Parathyroid adenoma (tissue), 2 donors: ENCODE results near the gene PCDH9.

Experiments
- H2AFZ ChIP-seq: fragments of 300-600 bp; sonication (generic); one replicate; pipeline ENCODE4 v1.7.0; 2017; ENCODE audit warnings: antibody characterized with exemption, mild to moderate bottlenecking
- H3K27ac ChIP-seq: fragments of 300-600 bp; sonication (generic); one replicate; pipeline ENCODE4 v1.7.0; 2017
- H3K27me3 ChIP-seq: fragments of 300-600 bp; sonication (generic); one replicate; pipeline ENCODE4 v1.7.0; 2017; ENCODE audit warnings: low read length; ENCODE audit not compliant: control insufficient read depth, insufficient read depth
- H3K36me3 ChIP-seq: fragments of 300-600 bp; sonication (generic); one replicate; pipeline ENCODE4 v1.7.0; 2017; ENCODE audit warnings: low read length; ENCODE audit not compliant: control insufficient read depth, insufficient read depth
- H3K4me1 ChIP-seq: fragments of 300-600 bp; sonication (generic); one replicate; pipeline ENCODE4 v1.7.0; 2017; ENCODE audit warnings: control low read depth
- H3K4me2 ChIP-seq: fragments of 300-600 bp; sonication (generic); one replicate; pipeline ENCODE4 v1.7.0; 2017; ENCODE audit warnings: low read length
- H3K4me3 ChIP-seq: fragments of 300-600 bp; sonication (generic); one replicate; pipeline ENCODE4 v1.7.0; 2017; ENCODE audit warnings: low read depth, low read length
- H3K79me2 ChIP-seq: fragments of 300-600 bp; sonication (generic); one replicate; pipeline ENCODE4 v1.7.0; 2017; ENCODE audit warnings: control low read depth
- H3K9ac ChIP-seq: fragments of 300-600 bp; sonication (generic); one replicate; pipeline ENCODE4 v1.7.0; 2017; ENCODE audit warnings: mild to moderate bottlenecking
- H3K9me3 ChIP-seq: fragments of 300-600 bp; sonication (generic); one replicate; pipeline ENCODE4 v1.7.0; 2017; ENCODE audit warnings: low read length; ENCODE audit not compliant: control insufficient read depth
- CTCF ChIP-seq: fragments of 300-600 bp; sonication (generic); IDR thresholded peaks from one replicate; pipeline ENCODE4 v1.7.0; 2017; ENCODE audit warnings: antibody characterized with exemption, mild to moderate bottlenecking
- donor health status: primary hyperparathyroidism.

Gene PCDH9

GRCh38 chr13:66483712-66484111 is 746.4 kb downstream of the PCDH9 start:
- no peak for TF ChIP-seq CTCF
- Histone ChIP-seq H2AFZ (no peak overlapping the region), H3K27me3 (no peaks in the 10 kb centered on the region), H3K9ac (no peak overlapping the region), H3K4me1 (no peaks in the 10 kb centered on the region), H3K4me3 (no peak overlapping the region), H3K9me3 (no peaks in the 10 kb centered on the region), H3K4me2 (no peak overlapping the region), H3K27ac (no peak overlapping the region), H3K36me3 (no peaks in the 10 kb centered on the region), H3K79me2 (no peaks in the 10 kb centered on the region)

GRCh38 chr13:66482836-66483235 is 747.3 kb downstream of the PCDH9 start:
- no peaks in the 10 kb centered on the region for H3K36me3 ChIP-seq
- no peak overlapping the region for H3K4me2 ChIP-seq
- H3K27ac ChIP-seq, result no peak overlapping the region
- H3K4me1 ChIP-seq, result no peaks in the 10 kb centered on the region
- H3K9ac ChIP-seq, result no peak overlapping the region
- no peak overlapping the region for H2AFZ ChIP-seq
- no peaks in the 10 kb centered on the region for H3K79me2 ChIP-seq
- no peak for TF ChIP-seq CTCF
- no peak overlapping the region for H3K4me3 ChIP-seq
- no peaks in the 10 kb centered on the region for H3K9me3 ChIP-seq
- H3K27me3 ChIP-seq, result no peaks in the 10 kb centered on the region

GRCh38 chr13:66477816-66478215 is 752.3 kb downstream of the PCDH9 start:
- Histone ChIP-seq H3K9ac (no peak overlapping the region), H3K27me3 (no peaks in the 10 kb centered on the region), H3K79me2 (no peaks in the 10 kb centered on the region), H3K4me2 (no peak overlapping the region), H3K9me3 (no peaks in the 10 kb centered on the region), H3K4me3 (no peak overlapping the region), H3K4me1 (no peaks in the 10 kb centered on the region), H3K36me3 (no peaks in the 10 kb centered on the region), H3K27ac (no peak overlapping the region), H2AFZ (no peak overlapping the region)
- TF ChIP-seq CTCF, result no peak

- no peaks in the 10 kb centered on the region for H3K9me3 ChIP-seq
- H3K4me3 ChIP-seq, result no peak overlapping the region
- no peaks in the 10 kb centered on the region for H3K36me3 ChIP-seq
- H2AFZ ChIP-seq, result no peak overlapping the region
- no peak overlapping the region for H3K27ac ChIP-seq
- no peaks in the 10 kb centered on the region for H3K79me2 ChIP-seq
- no peaks in the 10 kb centered on the region for H3K27me3 ChIP-seq
- H3K9ac ChIP-seq, result no peak overlapping the region
- TF ChIP-seq CTCF, result no peak
- H3K4me1 ChIP-seq, result no peaks in the 10 kb centered on the region
- no peak overlapping the region for H3K4me2 ChIP-seq
Measured at GRCh38 chr13:66475061-66475460, 755.1 kb downstream of the PCDH9 start.

- H3K27me3 ChIP-seq, result no peaks in the 10 kb centered on the region
- no peak for TF ChIP-seq CTCF
- H3K36me3 ChIP-seq, result no peaks in the 10 kb centered on the region
Measured at GRCh38 chr13:66469745-66470144, 760.4 kb downstream of the PCDH9 start.

More at GRCh38 chr13:66469745-66470144, 760.4 kb downstream of the PCDH9 start:
- Histone ChIP-seq H3K79me2 (no peaks in the 10 kb centered on the region), H3K4me2 (no peak overlapping the region), H2AFZ (no peak overlapping the region), H3K27ac (no peak overlapping the region), H3K4me3 (no peak overlapping the region), H3K4me1 (no peaks in the 10 kb centered on the region), H3K9ac (no peak overlapping the region), H3K9me3 (no peaks in the 10 kb centered on the region)
